CD4-positive, alpha-beta T cell treated with Interleukin-17A for 1 hour (primary cell): ENCODE measurements around the gene PHLPP1.

Experiments
- DNase-seq: peaks from one replicate; pipeline ENCODE4 v3.0.0-alpha.2; 2020

Gene PHLPP1

GRCh38 chr18:62744076-62744968, 29.0 kb downstream of the PHLPP1 start:
- DNase-seq: no peak

- DNase-seq: no peak
These were observed 29.9 kb downstream of the PHLPP1 start for GRCh38 chr18:62745089-62745751.

- DNase-seq: no peak
These were observed 34.0 kb downstream of the PHLPP1 start for GRCh38 chr18:62749389-62749788.

- DNase-seq: no peak
These were observed 36.0 kb downstream of the PHLPP1 start for GRCh38 chr18:62751341-62751821.

GRCh38 chr18:62751977-62752376, 36.6 kb downstream of the PHLPP1 start:
- no peak for DNase-seq

GRCh38 chr18:62754026-62754425, 38.7 kb downstream of the PHLPP1 start:
- DNase-seq: no peak

GRCh38 chr18:62755454-62755853, 40.1 kb downstream of the PHLPP1 start:
- DNase-seq: no peak

- DNase-seq: no peak
These were observed 40.6 kb downstream of the PHLPP1 start for GRCh38 chr18:62755946-62756345.

GRCh38 chr18:62757399-62758010, 42.2 kb downstream of the PHLPP1 start:
- no peak for DNase-seq

GRCh38 chr18:62758591-62758990, 43.2 kb downstream of the PHLPP1 start:
- no peak for DNase-seq

- DNase-seq: no peak
These were observed 44.5 kb downstream of the PHLPP1 start for GRCh38 chr18:62759704-62760402.

GRCh38 chr18:62760403-62760734, 45.0 kb downstream of the PHLPP1 start:
- DNase-seq: no peak

GRCh38 chr18:62763101-62763521, 47.8 kb downstream of the PHLPP1 start:
- DNase-seq: no peak

- DNase-seq: no peak
These were observed 50.9 kb downstream of the PHLPP1 start for GRCh38 chr18:62766266-62766665.

- no peak for DNase-seq
These were observed 52.0 kb downstream of the PHLPP1 start for GRCh38 chr18:62767321-62767720.

- DNase-seq: no peak
These were observed 52.7 kb downstream of the PHLPP1 start for GRCh38 chr18:62767836-62768557.

GRCh38 chr18:62768558-62768943, 53.2 kb downstream of the PHLPP1 start:
- no peak for DNase-seq

- DNase-seq: no peak
These were observed 53.9 kb downstream of the PHLPP1 start for GRCh38 chr18:62769216-62769615.

GRCh38 chr18:62771494-62772270, 56.3 kb downstream of the PHLPP1 start:
- DNase-seq: no peak

- no peak for DNase-seq
These were observed 57.7 kb downstream of the PHLPP1 start for GRCh38 chr18:62772860-62773584.

- no peak for DNase-seq
These were observed 58.4 kb downstream of the PHLPP1 start for GRCh38 chr18:62773691-62774090.
